GM12801 (cell line): Measurements from ENCODE around the gene CCDC88B.

Source experiments
- CTCF ChIP-seq: IDR thresholded peaks from one replicate; pipeline ENCODE4 v1.5.1; 2011; ENCODE audit warnings: control low read depth; ENCODE audit not compliant: insufficient read length; ENCODE audit errors: extremely low read depth

Gene CCDC88B

GRCh38 chr11:64317325-64317960, 22.6 kb upstream of the CCDC88B start, which contains the start of gene TRMT112:
TRMT112 (minus strand) TSS chr11:64317559; CDS start chr11:64317526, 33 bp downstream.
- TF ChIP-seq CTCF, result no peak

GRCh38 chr11:64317961-64318765, 21.8 kb upstream of the CCDC88B start, which contains the start of gene PRDX5:
PRDX5 (plus strand) TSS chr11:64318121; CDS start chr11:64318216, 95 bp downstream.
- TF ChIP-seq CTCF, result no peak

GRCh38 chr11:64318766-64319761, 20.9 kb upstream of the CCDC88B start:
- TF ChIP-seq CTCF, result no peak

GRCh38 chr11:64320556-64320955, 19.4 kb upstream of the CCDC88B start:
- TF ChIP-seq CTCF, result no peak

GRCh38 chr11:64321026-64321425, 19.0 kb upstream of the CCDC88B start:
- no peak for TF ChIP-seq CTCF

- no peak for TF ChIP-seq CTCF
Measured at GRCh38 chr11:64321533-64321932, 18.5 kb upstream of the CCDC88B start.

- TF ChIP-seq CTCF, result no peak
Measured at GRCh38 chr11:64322925-64323260, 17.1 kb upstream of the CCDC88B start.
